GM12891 (cell line): Measurements from ENCODE around the gene EMC10. TPM values are rescaled to one million over a fixed set of nuclear protein-coding genes. Genes with fewer than 3 reads are reported as not detected.

ENCODE experiments used
- DNase-seq: peaks from one replicate; pipeline ENCODE4 v3.0.0; 2011; ENCODE audit warnings: low spot score; ENCODE audit not compliant: insufficient read length
- FAIRE-seq: peaks from 2 replicates; lab custom pipeline; 2011; peaks lifted over from hg19 to GRCh38; lab: Jason Lieb, UNC
- PAX5 ChIP-seq: IDR thresholded peaks from 2 replicates; pipeline ENCODE4 v1.6.1; 2011; ENCODE audit warnings: low read length, moderate library complexity, mild to moderate bottlenecking; ENCODE audit not compliant: insufficient read depth, severe bottlenecking
- POLR2A ChIP-seq: IDR thresholded peaks from 2 replicates; pipeline ENCODE4 v1.6.1; 2011; ENCODE audit warnings: low read depth, low read length, control low read depth
- POLR2AphosphoS5 ChIP-seq: IDR thresholded peaks from 2 replicates; pipeline ENCODE4 v1.6.1; 2011; ENCODE audit warnings: low read depth, low read length, control low read depth
- POU2F2 ChIP-seq: IDR thresholded peaks from 2 replicates; pipeline ENCODE4 v1.6.1; 2011; ENCODE audit warnings: low read depth, mild to moderate bottlenecking, control low read depth, low read length, moderate library complexity
- SPI1 ChIP-seq: IDR thresholded peaks from 2 replicates; pipeline ENCODE4 v1.6.1; 2011; ENCODE audit warnings: low read depth, low read length, control low read depth
- TAF1 ChIP-seq: IDR thresholded peaks from 2 replicates; pipeline ENCODE4 v1.6.1; 2011; ENCODE audit warnings: low read depth, low read length, control low read depth
- polyA plus RNA-seq: library from polyadenylated mRNA; unstranded; fragments of >200 nt; gene quantifications from one replicate; pipeline ENCODE4 v1.2.1, GENCODE V29; 2012; ENCODE audit warnings: low read depth, missing spikeins, inconsistent platforms; ENCODE audit not compliant: missing spikeins

Gene EMC10
- polyA plus RNA-seq, result 50.9 TPM

- TF ChIP-seq PAX5, result no peak
- peak; percentile 81 for TF ChIP-seq POU2F2
- TF ChIP-seq POLR2AphosphoS5, result peak; percentile 98
- TF ChIP-seq TAF1, result peak; percentile 92
- 0 out of 2 replicates have a peak, but pooled peaks have one; percentile 20 for TF ChIP-seq SPI1
- TF ChIP-seq POLR2A, result peak; percentile 97
- FAIRE-seq, result peak; percentile 91
- DNase-seq, result peak; percentile 100
Observed at GRCh38 chr19:50476224-50476906, at the start of gene EMC10, which contains the start of gene GARIN5A. EMC10 (plus strand) TSS chr19:50476507; CDS start chr19:50476545, 38 bp downstream. GARIN5A (minus strand) TSS chr19:50476848; CDS start chr19:50476388, 460 bp downstream.

DNA sequence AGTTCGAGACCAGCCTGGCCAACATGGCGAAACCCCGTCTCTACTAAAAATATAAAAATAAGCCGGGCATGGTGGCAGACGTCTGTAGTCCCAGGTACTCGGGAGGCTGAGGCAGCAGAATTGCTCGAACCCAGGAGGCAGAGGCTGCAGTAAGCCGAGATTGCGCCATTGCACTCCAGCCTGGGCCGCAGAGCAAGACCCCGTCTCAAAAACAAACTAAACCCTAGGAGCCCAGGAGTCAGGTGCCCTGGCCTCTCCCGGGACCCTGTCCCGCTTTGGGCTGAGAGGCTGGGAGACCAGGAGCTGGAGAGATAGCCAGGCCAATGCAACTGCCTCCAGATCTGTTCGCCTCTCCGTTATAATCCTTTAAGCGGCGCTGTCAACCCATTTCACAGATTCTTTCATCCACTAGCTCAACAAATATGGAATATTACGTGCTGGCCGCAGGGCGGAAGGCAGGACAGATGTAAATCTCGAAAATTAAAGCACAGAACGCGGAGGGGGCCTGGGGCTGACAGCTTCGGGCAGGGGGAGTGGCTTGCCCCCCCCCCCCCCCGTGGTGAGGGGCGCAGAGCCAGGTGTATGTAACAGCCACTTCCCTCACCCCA is 48.9 kb upstream of the EMC10 start:
- TF ChIP-seq TAF1, result no peak
- no peak for TF ChIP-seq PAX5
- TF ChIP-seq POLR2AphosphoS5, result no peak
- TF ChIP-seq SPI1, result no peak
- TF ChIP-seq POU2F2, result no peak
- TF ChIP-seq POLR2A, result no peak
- no peak for FAIRE-seq
- DNase-seq, result no peak

DNA sequence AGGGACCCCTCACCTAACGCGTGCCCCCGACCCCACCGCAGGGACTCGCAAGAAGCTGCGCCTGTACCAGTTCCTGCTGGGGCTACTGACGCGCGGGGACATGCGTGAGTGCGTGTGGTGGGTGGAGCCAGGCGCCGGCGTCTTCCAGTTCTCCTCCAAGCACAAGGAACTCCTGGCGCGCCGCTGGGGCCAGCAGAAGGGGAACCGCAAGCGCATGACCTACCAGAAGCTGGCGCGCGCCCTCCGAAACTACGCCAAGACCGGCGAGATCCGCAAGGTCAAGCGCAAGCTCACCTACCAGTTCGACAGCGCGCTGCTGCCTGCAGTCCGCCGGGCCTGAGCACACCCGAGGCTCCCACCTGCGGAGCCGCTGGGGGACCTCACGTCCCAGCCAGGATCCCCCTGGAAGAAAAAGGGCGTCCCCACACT is 48.3 kb upstream of the EMC10 start:
- 0 out of 2 replicates have a peak, but pooled peaks have one; percentile 41 for TF ChIP-seq SPI1
- TF ChIP-seq POLR2AphosphoS5, result no peak
- FAIRE-seq (peak; percentile 79), DNase-seq (no peak)

DNA sequence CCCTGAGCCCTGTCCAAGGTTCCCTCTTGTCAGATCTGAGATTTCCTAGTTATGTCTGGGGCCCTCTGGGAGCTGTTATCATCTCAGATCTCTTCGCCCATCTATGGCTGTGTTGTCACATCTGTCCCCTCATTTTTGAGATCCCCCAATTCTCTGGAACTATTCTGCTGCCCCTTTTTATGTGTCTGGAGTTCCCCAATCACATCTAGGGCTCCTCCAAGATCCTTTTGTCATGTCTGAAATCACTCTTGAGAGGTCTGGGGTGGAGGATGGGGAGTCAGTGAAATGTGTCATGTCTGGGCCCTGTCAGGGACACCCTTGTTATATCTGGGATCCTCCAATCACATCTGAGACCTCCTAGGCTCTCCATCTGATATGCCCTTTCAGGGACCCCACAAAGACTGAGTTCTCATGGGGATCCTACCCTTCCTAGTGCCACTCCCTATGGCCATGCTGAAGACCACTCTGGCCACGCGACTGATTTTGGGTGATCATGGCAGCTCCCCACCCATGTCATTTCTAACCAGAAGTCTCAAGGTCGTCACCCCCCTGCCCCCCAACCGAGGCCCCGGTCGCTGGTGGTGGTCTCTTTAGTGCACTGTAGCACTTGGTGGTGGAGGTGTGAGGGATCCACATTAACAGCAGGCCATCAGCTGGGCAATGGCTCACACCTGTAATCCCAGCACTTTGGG is 47.4 kb upstream of the EMC10 start:
- FAIRE-seq (no peak), DNase-seq (no peak)
- TF ChIP-seq POLR2AphosphoS5 (no peak), TAF1 (no peak), PAX5 (no peak), POU2F2 (no peak), POLR2A (no peak), SPI1 (no peak)

GRCh38 chr19:50430888-50431342 is 45.4 kb upstream of the EMC10 start:
- TF ChIP-seq PAX5 (no peak), POLR2A (peak; percentile 18; the same call in 1 of the 2 replicates)
- FAIRE-seq, result peak; percentile 26
- DNase-seq, result no peak

GRCh38 chr19:50431343-50432220 is 44.7 kb upstream of the EMC10 start:
- TF ChIP-seq POLR2AphosphoS5, result no peak; the same call in 1 of the 2 replicates
- no peak for TF ChIP-seq SPI1
- no peak for TF ChIP-seq PAX5
- no peak for TF ChIP-seq TAF1
- TF ChIP-seq POLR2A, result peak; percentile 59; the same call in 1 of the 2 replicates
- TF ChIP-seq POU2F2, result no peak
- DNase-seq, result peak; percentile 76
- FAIRE-seq, result peak; percentile 97

- TF ChIP-seq SPI1, result no peak
- TF ChIP-seq TAF1, result no peak
- DNase-seq (no peak), FAIRE-seq (no peak)
Observed at GRCh38 chr19:50432221-50433028, 43.9 kb upstream of the EMC10 start, which contains the start of gene MYBPC2. MYBPC2 (plus strand) TSS chr19:50432892; CDS start chr19:50432954, 62 bp downstream.

DNA sequence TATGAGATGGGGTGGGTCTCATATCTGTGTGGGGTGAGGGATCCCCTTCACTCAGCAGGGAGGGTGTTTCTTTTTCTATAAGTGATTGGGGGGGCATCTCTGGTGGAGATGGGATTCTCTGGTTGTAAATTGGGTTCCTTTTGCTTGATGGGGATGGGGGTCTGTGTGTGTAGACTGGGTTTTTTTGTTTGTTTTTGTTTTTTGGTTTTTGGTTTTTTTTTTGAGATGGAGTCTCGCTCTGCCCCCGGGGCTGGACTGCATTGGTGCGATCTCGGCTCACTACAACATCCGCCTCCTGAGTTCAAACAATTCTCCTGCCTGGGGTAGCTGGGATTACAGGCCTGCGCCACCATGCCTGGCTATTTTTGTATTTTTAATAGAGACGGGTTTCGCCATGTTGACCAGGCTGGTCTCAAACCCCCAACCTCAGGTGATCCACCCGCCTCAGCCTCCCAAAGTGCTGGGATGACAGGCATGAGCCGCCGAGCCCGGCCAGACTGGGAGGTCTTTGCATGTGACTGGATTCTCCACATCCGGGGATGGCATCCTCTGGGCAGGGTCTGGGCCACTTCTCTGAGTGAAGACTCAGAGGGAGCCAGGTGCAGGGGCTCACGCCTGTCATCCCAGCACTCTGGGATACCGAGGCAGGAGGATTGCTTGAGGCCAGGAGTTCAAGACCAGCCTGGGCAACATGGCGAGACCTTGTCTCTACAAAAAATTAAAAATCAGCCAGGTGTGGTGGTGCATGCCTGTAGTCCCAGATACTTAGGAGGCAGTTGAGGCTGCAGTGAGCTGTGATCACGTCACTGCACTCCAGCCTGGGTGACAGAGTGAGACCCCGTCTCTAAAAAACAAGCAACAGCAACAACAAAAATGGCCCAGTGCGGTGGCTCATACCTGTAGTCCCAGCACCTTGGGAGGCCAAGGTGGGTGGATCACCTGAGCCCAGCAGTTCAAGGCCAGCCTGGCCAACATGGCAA is 42.8 kb upstream of the EMC10 start:
- no peak for DNase-seq
- TF ChIP-seq POU2F2 (no peak), POLR2AphosphoS5 (no peak), POLR2A (no peak), TAF1 (no peak), SPI1 (no peak), PAX5 (no peak)
- no peak for FAIRE-seq
